ENCODE data around the gene TMEM163.

TMEM163 gene

GRCh38 chr2:134408791-134409190, 310.0 kb downstream of the TMEM163 start:
- no peak overlapping the region for H3K4me3 ChIP-seq (ENCODE audit: low read depth, low read length)
- no peaks in the 10 kb centered on the region for H3K27me3 ChIP-seq (replicated peaks)
- no peak for TF ChIP-seq CTCF (IDR thresholded peaks at IDR 0.05; ENCODE audit: low read depth, low read length, missing control alignments)
- in situ Hi-C loops (cut with HindIII; ENCODE audit: low pct_ligation_motif_present, low sequenced_read_pairs) = no loop called here
- peak overlapping the region; percentile 41 for H3K27ac ChIP-seq
- DNase-seq = peak; percentile 51
- H3K36me3 ChIP-seq (replicated peaks) = no peaks in the 10 kb centered on the region

- peak; percentile 22 for DNase-seq
- H3K36me3 ChIP-seq (replicated peaks) = no peaks in the 10 kb centered on the region
- in situ Hi-C loops (cut with HindIII; ENCODE audit: low pct_ligation_motif_present, low sequenced_read_pairs) = no loop called here
- no peak overlapping the region for H3K4me3 ChIP-seq (ENCODE audit: low read depth, low read length)
- TF ChIP-seq CTCF (IDR thresholded peaks at IDR 0.05; ENCODE audit: low read depth, low read length, missing control alignments) = no peak
- peak overlapping the region; percentile 41 for H3K27ac ChIP-seq
- H3K27me3 ChIP-seq (replicated peaks) = no peaks in the 10 kb centered on the region
These were observed 310.4 kb downstream of the TMEM163 start for GRCh38 chr2:134408386-134408785.

- no peaks in the 10 kb centered on the region for H3K27me3 ChIP-seq (replicated peaks)
- no peak overlapping the region for H3K27ac ChIP-seq
- in situ Hi-C loops (cut with HindIII; ENCODE audit: low pct_ligation_motif_present, low sequenced_read_pairs) = no loop called here
- DNase-seq = no peak
- no peak overlapping the region for H3K4me3 ChIP-seq (ENCODE audit: low read depth, low read length)
- H3K36me3 ChIP-seq (replicated peaks) = no peaks in the 10 kb centered on the region
- no peak for TF ChIP-seq CTCF (IDR thresholded peaks at IDR 0.05; ENCODE audit: low read depth, low read length, missing control alignments)
These were observed 311.5 kb downstream of the TMEM163 start for GRCh38 chr2:134407154-134407890.

- Histone ChIP-seq H3K27ac (no peak overlapping the region), H3K27me3 (replicated peaks) (no peaks in the 10 kb centered on the region), H3K36me3 (replicated peaks) (no peaks in the 10 kb centered on the region), H3K4me3 (ENCODE audit: low read depth, low read length) (no peak overlapping the region)
- no peak for TF ChIP-seq CTCF (IDR thresholded peaks at IDR 0.05; ENCODE audit: low read depth, low read length, missing control alignments)
- in situ Hi-C loops (cut with HindIII; ENCODE audit: low pct_ligation_motif_present, low sequenced_read_pairs) = no loop called here
- no peak for DNase-seq
These were observed 312.1 kb downstream of the TMEM163 start for GRCh38 chr2:134406736-134407135.

GRCh38 chr2:134406311-134406710, 312.5 kb downstream of the TMEM163 start:
- DNase-seq = no peak
- Histone ChIP-seq H3K27ac (no peak overlapping the region), H3K4me3 (ENCODE audit: low read depth, low read length) (no peak overlapping the region), H3K36me3 (replicated peaks) (no peaks in the 10 kb centered on the region), H3K27me3 (replicated peaks) (no peaks in the 10 kb centered on the region)
- TF ChIP-seq CTCF (IDR thresholded peaks at IDR 0.05; ENCODE audit: low read depth, low read length, missing control alignments) = no peak
- in situ Hi-C loops (cut with HindIII; ENCODE audit: low pct_ligation_motif_present, low sequenced_read_pairs) = no loop called here

Measured in brain microvascular endothelial cell (primary cell).